RPMI8226 (cell line): ENCODE results near the gene PTPRN2.

Experiments used
- DNase-seq: peaks from one replicate; pipeline ENCODE4 v3.0.0-alpha.2; 2015

PTPRN2 gene

DNA sequence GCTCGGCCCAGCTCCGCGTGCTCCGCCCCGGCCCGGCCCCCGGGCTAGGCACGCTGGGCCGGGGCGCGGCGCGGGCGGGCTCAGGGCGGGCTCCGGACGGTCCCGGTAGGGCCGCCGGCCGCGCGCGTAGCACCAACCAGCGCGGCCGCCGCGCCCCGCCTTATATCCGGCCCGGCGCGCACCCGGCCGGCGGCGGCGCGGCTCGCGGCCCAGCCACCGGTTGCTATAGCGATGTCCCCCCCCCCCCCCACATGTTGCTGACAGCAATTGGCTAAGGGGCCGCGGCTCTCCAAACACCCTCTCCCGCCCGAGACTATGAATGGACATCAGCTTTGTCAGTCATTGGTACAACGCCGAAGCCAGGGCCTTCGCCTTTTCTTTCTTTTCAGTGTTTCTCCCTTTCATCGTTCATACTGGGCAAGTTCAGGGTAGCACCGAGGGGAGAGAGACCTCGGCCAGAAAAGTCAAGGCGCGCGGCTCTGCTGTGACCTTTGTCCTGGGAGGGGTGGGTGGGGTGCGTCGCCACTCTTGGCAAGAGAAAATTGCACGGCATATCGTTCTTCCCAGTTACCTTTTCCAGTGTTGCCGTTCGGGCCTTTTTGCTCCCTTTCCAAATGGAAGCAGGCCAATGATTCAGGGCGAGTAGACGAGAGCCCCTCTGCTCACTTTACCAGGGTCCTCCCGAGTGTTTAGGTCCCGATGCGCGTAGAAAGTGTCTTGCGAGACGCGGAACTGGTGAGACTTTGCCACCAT, 896.6 kb downstream of the PTPRN2 start:
- DNase-seq = no peak

DNA sequence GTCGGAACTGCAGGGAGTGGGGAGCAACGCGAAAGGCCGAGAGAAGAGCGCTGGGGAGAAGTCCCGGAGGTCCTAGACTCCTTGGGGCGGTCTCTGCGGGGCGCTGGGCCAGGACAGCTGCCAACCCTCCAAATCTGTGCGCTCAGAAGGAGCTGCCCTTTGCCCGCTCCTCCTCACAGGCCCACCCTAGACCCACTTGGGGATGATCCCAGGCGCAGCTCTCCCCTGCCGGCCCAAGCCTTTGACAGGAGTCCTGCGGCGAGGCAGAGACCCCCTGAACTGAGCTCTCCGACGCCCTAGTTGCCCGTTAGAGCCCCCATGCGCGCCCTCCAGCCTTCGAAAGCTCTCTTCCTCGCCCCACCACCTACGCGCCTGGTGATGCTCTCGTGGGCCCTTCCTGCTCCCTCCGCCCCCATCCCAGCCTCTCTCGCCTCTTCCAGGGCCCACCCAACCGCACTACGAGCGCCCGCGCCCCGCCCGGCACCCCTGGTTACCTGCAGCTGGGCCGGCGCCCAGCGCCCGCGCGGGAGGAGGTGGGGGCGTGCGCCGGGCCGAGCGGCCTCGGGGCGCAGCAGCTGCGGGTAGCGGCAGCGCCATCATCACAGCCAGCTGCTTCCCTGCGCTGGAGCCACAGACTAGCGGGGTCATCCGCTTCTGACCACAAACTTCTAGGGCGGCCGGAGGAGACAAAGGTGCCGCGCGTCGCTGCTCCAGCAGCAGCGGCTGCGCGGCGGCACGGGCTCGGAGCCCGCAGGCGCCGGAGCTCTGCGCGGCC, 897.4 kb downstream of the PTPRN2 start:
- DNase-seq = no peak

DNA sequence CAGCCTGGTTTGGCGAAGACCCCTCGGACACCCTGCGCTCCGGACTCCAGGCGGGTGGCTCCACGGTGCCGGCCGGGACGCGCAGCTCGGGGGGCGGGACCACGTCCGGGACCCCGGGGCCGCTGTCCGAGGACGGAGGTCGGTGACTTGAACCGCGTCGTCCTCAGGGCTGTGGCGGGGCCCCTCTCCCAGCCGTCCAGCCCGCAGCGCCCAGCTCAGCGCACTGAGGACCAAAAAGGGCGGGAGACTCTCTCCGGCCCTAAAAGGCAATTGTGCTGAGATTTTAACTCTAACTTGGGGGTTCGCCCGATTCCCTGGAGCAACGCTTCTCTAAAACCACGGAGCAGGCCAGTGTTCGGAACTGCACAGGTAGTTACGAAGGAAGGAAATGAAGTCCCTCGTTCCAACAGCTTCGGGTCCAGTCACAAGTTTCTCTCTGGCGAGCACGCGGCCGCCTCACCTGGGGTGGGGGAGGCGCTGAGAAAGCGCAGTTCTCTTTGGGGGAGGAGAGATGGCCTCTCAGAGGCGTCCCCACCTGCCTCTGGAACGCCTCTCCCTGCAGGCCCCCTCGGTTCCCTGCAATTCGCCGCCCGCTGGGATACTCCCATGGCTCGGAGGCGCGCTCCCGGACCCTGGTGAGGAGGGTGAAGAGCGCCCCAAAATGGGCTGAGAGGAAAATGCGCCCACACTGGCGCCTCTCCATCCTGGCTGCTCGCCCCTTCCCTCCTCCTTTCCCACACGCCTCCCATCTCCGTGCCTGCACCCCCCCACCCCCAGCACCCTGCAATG, 898.2 kb downstream of the PTPRN2 start:
- no peak for DNase-seq

DNA sequence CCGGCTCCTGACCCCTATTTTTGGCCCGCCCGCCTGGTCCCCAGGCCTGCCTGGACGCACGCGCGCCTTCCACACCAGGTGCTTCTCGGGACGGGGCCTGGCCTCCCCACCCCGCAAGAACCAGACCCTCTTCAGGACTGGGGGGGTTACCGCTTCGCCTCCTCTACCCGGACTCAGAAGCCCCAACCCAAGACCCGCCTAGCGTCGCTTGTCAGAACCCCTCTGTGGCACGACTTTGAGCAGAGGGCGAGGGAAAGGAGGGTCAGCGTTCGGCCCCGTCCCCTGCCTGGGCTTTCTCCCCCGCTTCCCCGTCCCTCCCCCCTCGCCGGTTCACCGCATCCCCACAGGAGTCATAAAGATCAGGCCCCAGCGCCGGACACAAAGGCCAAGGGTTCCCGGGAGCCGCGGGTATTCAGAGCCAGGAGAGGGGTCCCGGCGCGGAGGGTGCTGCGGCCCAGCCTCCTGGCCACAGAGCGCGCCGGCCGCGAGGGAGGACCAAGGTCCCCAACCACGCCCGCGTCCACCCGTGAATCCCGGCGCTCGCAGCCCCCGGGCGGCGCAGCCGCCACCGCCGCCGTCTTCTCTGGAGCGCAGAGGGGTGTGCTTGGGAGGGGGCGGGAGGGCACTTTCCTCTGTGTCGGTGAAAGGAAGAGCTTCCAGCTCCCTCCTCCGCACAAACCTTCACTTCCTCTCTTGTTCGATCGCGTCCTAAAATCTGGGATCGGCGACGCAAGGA, 898.9 kb downstream of the PTPRN2 start:
- no peak for DNase-seq

DNA sequence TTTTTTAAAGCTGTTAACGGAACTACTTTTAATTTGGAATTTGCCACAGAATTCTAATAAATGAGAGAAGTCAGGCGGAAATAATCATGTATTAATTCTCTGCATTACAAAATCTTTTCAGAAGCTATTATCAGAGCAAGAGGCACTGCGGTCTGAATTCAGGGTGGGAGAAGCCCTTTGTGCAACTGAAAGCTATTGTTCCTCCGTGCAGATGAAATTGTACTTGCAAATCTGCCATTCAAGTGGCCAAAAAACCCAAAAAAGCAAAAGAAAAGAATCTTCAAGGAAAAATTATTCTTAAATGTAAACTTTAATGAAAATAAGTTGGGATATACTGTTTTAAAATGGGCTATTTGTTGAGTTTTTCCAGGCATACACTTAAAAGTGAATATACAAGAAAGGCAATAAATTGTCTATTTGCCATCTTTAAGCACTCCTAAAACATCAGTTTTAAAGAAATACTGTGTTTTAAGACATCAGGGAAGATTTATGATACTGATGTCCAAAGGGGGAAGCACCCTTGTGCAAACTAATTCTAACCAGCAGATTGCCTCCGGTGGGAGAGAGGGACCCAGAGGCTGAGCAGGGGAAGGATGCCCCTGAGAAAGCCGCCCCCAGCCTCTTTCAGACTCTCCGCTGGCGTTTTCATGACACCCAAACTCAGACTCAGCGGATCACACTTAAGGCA, 899.6 kb downstream of the PTPRN2 start:
- DNase-seq = no peak

DNA sequence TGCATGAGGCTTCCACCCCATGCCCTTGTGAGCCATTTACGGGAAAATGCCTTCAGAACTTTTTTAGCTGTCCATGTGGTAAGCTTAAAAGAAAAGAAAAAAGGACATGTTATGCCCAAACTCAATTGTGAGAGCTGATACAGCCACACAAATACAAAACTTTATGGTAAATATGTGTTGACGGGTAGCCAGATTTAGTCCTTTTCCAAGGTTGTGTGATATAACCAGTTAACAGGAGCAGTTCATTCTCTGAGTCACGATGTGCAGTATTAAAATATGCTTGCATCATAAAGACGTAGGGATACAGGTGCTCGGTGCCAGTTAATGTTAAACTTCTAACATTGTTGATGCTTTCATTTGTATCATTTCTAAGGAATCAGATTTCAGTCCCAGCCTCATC, 900.5 kb downstream of the PTPRN2 start:
- no peak for DNase-seq

DNA sequence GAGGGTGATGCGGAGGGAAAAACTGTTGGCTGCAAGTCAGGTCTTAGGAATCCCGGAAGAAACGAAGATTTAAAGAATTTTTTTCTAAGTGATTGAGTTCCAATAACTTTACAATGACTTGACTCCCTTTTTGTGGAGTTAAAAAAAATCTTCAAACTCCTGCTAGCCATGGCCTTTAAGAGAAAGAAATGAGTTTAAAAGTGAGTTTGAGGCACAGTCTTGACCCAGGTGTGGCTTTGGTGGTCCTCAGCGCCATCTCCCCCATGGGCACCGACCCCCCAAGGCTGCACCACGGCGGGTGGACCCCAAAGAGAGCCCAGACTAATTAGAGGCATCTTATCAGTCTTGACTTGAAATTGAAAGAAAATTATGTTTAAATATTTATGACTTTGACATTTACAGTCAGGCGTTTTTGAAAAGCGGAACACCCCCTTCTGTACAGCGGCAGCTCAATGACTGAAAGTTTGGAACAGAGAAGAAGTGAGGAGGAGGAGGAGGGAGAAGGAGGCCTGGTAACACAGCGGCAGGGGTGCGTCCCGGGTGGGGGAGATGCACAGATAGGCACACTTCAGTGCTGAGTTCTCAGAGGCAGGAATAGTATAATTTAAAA, 901.2 kb downstream of the PTPRN2 start:
- DNase-seq = no peak

DNA sequence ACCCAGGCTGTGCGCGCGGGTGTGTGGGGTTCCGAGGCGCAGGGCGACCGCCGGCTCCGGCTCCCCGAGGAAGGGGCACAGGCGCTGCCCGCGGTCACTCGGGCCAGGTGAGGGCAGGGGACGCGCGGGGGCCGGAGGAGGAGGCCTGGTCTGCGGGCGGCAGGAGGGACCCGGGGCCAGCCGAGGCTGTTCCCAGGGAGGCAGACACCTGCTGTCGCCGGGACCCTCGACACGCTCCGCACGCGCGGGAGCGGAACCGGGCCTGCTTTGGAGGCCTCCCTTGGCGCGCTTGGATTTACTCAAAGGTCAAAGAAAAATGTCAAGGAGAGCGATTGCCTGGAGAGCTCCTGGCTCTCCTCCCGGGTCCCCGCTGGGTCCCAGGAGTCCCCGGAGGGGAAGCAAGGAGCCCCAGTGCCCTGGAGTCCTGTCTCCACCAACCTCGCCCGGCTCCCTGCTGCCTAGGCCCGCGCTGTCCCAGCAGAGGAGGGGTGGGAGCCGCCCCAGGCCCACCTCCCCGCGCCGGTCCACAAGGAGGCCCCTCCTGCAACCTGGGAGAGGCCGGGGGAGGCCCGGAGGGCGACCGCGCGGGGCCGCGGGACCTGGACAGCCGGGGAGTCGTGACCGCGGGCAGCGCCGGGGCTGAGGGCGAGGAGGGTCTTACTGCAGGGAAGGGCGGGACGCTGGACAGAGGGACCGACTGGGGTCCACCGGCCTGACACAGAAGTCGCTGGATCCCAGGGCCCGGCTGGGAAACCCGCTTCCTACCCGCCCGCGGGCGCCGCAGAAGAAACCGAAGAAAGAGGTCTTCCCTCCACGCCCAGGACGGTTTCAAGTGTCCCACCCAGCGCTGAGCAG, 902.0 kb downstream of the PTPRN2 start:
- DNase-seq = no peak

DNA sequence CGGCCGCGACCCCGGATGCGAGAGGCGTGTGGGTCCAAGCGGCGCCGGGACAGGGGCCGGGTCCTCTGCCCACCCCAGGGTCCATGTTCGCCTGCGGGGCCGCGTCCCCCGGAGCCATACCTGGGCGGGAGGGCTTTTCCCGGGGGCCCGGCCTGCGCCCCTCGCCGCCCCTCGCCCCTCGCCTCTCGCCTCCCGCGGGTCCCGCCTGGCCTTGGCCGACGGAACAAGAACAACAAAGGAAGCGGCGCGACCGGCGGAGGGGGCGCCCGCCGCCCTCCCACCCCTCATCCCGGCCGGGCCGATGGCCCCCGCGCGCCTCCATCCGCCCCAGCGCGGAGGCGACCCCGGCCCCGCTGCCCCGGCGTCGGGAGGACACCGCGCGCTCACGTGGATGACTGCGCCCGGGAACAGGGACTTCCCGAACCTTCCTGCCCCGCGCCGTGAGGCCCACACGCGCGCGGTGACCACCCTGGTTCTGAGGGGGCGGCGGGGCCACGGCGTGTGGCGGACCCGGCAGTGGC, 902.7 kb downstream of the PTPRN2 start:
- DNase-seq = no peak

DNA sequence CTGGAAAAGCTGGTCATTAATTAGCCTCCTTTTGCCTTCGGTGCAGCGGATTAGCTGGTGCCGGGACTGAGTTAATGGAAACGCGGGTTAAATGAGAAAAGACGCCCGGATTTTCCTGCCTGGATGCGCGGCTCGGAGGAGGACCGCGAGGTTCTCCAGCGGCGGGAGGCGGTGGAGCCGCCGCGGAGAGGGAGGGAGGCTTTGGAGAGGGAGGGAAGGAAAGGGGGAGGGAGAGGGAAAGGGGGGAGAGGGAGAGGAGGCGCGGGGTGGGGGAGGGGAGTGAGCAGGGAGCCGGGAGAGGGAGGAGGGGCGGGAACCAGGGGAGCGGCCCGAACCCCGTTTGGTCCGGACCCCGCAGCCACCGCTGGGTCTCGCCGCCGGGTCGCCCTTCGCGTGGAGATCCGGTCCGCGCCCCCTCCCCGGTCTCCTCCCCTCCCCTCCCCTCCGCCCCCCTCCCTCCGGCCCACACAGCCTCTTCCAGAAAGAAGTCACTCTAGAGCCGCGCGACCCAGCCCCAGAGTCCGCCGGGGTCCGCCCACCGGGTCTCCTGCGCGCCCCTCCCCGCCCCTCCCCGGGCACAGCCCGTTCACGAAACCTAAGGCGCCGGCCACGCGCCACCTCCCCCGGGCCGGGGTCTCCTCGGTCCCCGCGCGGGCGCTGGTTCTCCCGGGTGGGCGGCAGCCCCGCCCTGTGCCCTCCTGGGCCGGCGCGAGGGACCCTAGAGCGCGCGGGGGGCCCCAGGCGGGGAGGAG, 903.3 kb downstream of the PTPRN2 start:
- DNase-seq = no peak

DNA sequence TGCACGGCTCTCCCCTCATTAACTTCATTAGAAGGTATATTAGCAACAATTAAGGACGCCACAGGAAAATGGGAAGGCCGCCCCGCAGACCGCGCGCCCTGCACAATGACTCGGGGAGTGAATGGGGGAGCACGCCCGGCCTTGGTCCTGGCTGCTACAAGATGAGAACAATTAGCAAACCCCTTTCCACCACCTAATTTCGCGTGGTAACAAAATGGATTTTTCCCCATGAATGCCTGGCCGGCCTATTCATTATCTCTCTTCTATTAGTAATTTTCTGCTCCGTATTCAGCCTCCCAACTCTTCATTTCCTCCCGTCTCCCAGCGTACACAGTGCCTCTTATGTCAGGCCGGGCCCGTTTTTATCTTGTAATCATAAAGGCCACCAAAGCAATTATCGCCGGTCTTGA, 903.9 kb downstream of the PTPRN2 start:
- no peak for DNase-seq

DNA sequence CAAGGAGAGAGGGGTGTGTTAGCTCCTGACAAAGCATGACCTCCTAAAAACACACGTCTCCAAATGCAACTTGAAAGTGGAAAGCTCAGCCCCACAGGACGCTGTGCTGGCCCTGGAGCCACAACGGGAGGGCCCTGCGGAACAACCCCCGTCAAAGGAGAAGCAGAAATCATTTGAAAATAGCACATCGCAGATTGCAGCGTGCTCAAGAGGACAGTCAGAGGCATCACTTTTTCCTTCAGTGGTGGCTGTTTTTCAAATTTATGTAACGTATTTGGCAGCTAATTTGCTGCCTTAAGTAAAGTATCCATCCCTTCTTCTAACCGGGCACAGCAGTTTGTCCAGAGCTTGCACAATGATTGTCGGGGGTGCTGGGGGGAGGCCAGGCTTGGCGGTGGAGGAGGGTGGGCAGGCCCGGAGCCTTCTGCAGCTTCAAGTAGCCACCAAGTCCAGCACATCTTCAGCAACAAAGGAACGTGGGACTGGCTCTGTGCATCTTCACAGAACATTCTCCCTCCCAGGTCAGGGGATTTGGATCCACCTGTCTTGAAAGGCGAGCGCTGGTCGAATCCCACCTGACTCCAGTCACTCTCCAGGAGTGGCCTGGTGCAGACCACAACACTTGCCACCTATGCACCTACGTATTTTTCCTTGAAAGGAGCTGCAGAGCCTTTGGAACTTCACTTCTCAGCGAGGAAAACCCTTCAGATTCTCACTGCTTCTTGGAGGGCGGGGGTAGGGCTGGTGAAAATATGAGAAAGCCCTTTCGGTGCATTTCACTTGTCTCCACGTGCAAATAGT, 904.5 kb downstream of the PTPRN2 start:
- no peak for DNase-seq

DNA sequence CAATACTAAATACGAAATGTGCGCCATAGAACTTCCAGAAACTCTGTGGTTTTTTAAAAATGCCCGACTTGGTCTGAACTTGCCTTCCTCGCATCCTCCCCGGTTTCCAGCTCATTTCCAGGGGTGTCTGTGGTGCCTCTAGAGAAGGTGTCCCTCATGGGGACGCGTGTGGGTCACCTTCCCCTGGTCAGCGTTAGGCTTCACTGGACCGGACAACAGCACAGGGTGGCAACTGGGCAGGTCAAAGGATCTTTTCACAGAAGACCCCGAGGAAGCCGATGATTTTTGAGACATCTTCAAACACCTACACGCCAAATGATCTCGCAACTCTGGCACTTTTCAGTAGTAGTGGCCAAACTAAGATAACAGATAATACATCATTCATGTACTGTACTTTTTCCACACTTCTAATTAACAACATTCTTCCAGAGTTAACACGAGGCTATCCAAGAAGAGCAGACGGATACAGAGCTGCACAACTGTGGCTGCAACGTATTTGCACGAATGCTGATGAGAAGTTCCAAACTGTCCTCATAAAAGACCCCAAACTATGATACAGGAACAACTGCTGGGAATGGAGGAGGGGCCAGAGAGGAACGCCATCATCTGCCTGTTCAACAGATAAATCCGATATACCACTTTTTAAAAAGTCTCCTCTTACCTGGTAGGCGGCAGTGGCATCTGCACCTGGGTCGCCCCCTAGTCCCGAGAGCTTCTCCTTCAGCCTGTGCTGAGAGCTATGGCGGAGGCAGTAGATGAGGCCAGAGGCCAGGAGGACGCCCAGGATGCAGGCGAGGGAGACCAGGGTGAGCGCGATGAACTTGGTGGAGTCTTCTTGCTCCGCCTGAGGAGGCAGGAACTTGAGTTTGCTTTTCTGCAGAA, 905.3 kb downstream of the PTPRN2 start:
- no peak for DNase-seq

DNA sequence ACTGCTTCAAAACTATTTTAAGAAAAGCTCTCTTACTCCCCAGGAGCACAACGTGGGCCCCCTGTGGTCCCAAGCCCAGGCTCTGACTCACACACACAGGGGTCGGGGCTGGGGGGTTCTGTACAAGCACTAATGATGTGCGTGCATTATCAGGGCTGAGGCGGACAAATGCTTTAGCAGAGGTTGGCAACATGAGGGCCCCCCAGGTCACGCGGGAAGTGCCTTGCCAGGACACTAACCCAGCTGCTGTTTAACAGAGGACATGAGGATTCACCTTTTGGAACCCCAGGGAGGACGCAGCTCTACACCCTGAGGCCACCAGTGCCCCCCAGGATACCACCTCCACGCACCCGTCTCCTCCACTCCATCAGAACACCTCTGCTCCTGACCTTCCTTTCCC, 908.0 kb downstream of the PTPRN2 start:
- no peak for DNase-seq

DNA sequence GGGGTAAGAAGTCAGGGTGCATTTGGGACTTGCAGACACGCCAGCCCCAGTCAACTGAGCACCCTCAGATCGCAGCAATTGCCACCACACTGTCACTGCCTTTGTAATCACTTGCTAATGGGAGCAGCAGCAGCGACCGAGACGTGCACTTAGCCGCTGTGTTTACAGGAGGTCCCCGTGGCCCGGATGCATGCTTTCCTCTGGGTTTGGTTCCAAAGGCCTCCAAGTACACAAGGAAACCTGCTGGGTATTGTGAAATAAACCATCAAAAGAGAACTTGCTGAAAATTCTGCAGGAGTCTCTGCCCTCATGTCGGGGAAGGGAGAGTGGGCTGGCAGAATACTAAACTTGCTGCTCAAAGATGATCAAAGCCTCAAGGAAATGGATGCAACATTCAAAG, 909.1 kb downstream of the PTPRN2 start:
- no peak for DNase-seq

DNA sequence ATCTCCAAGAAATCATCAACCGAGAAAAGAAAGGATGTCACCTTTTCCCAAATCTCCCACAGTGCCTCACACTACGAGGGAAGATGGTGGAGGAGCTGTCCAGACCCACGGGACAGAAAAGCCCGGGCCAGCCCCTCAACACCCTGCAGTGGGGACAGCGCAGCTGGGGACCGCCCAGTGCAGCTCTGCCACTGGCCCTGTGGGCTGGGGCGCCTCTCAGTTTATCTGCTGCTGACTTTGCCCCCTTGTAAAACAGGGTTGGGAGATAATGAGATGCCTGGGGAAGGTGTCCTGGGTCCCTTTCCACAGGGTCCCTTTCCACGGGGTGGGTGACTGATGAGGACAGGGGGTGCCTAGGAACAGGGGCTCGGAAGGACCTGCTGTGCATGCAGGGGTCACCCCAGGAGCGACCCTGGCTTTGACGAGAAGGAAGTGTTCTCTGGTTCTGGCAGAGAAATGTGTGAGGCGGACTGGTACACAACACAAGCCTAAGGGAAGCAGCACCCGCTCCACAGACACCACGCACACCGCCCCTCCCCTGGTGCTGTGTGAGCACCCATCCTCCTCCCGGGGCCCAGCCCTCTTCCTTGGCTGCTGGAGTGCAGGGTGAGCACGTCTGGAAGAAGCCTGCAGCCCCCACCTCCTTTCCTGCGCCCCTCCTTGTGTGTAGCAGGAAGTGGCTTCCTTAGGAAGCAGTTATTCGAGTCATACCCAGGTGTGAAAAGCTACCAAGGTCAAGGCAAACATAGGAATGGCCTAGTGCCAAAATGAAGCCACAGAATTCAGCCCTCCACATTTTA, 911.0 kb downstream of the PTPRN2 start:
- no peak for DNase-seq

DNA sequence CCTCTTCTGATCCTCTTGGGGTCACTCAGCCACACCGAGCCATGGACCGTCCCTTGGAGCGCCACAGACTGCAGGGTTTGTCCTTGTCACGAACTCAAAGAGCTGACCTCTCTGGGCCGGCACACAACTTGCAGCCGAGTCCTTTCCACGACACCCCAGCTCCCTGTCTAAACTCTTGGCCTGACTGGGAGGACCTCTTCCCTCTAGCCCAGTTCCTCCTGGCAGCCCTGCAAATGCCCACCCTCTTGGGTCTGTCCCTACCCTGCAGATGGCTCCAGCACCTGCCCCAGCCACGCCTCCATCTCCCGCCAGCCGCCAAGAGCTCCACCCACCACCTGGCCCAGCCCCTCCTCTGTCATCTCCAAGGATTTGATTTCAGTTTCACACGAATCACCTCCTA, 911.6 kb downstream of the PTPRN2 start:
- peak; percentile 67 for DNase-seq
